Bronchial epithelial cell (primary cell): ENCODE measurements around the gene SPECC1. TPM values are rescaled to one million over a fixed set of nuclear protein-coding genes. Genes with fewer than 3 reads are reported as not detected.
A peak's percentile ranks its signal among the peaks of the same experiment; 100 is the strongest.

Experiments used
- DNase-seq: peaks from one replicate; pipeline ENCODE4 v3.0.0-alpha.2; 2010; ENCODE audit warnings: low read depth
- FAIRE-seq: peaks from 2 replicates; lab custom pipeline; 2011; peaks lifted over from hg19 to GRCh38; lab: Jason Lieb, UNC
- H3K27me3 ChIP-seq: 2 replicates; pipeline ENCODE4 v1.5.1; 2011; ENCODE audit warnings: low read length; ENCODE audit not compliant: control insufficient read depth, insufficient read depth
- H3K36me3 ChIP-seq: 2 replicates; pipeline ENCODE4 v1.5.1; 2011; ENCODE audit warnings: low read length; ENCODE audit not compliant: control insufficient read depth, insufficient read depth
- H3K4me3 ChIP-seq: 2 replicates; pipeline ENCODE4 v1.5.1; 2011; ENCODE audit warnings: mild to moderate bottlenecking, low read depth, low read length, control low read depth
- total RNA-seq: library from RNA; depleted of rRNA; stranded (reverse); fragments of >200 nt; gene quantifications from 2 replicates; pipeline ENCODE4 v1.2.1, GENCODE V29; 2014
- TF ChIP-seq, protein P1 (sequence below): IDR thresholded peaks from 2 replicates; pipeline ENCODE4 v1.5.1; 2011; ENCODE audit warnings: mild to moderate bottlenecking, moderate library complexity, low read length, control low read depth, inconsistent platforms; ENCODE audit not compliant: insufficient read depth, severe bottlenecking

Gene SPECC1
- total RNA-seq, 1 donor from 2014 or later: 57.1 TPM

DNA sequence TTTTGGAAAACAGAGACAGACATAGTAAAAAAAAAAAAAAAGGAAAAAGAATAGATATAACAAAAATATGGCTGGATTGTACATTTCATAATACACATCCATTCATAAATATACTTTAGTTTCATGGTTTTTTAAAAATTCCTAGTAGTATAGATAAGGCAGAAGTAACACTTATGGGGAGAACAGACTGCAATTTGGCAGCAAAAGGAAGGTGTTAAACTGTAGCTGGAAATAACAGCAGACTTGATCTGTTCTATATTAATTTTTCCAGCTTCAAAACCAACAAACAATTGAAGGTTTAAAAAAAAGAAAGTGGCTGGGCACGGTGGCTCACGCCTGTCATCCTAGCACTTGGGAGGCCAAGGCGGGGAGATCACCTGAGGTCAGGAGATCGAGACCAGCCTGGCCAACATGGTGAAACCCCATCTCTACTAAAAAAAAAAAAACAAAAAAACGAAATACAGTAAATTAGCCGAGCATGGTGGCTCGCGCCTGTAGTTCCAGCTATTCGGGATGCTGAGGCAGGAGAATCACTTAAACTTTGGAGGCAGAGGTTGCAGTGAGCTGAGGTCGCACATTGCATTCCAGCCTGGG lies 191.8 kb downstream of the SPECC1 start:
- FAIRE-seq (no peak), DNase-seq (no peak)
- no peak overlapping the region for H3K4me3 ChIP-seq
- TF ChIP-seq, protein P1, sequence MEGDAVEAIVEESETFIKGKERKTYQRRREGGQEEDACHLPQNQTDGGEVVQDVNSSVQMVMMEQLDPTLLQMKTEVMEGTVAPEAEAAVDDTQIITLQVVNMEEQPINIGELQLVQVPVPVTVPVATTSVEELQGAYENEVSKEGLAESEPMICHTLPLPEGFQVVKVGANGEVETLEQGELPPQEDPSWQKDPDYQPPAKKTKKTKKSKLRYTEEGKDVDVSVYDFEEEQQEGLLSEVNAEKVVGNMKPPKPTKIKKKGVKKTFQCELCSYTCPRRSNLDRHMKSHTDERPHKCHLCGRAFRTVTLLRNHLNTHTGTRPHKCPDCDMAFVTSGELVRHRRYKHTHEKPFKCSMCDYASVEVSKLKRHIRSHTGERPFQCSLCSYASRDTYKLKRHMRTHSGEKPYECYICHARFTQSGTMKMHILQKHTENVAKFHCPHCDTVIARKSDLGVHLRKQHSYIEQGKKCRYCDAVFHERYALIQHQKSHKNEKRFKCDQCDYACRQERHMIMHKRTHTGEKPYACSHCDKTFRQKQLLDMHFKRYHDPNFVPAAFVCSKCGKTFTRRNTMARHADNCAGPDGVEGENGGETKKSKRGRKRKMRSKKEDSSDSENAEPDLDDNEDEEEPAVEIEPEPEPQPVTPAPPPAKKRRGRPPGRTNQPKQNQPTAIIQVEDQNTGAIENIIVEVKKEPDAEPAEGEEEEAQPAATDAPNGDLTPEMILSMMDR: no peak
- H3K27me3 ChIP-seq: no peaks in the 10 kb centered on the region
- peaks cover 1% of the 10 kb centered on the region for H3K36me3 ChIP-seq

DNA sequence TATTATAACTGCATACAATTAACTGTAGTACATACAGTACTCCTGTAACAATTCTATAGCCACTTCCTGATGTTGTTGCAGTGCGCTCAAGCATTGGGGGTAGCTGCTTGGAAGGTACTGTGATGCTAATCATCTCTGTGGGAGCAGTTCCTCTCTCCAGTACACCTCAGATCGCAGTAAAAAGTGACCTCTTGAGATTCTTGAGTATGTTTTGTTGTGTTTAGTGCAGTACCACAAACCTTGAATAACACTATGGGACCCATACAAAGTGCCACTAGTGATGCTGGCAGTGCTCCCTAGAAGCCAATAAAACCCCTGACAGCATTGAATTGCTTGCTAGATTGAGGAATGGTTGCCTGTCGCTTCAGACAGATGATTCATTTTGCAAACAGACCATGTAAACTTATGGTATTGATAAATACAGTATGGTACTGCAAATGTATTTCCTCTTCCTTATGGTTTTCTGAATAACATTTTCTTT lies 193.0 kb downstream of the SPECC1 start:
- DNase-seq (peak; percentile 68), FAIRE-seq (no peak)
- Histone ChIP-seq H3K4me3 (no peak overlapping the region), H3K27me3 (no peaks in the 10 kb centered on the region), H3K36me3 (peaks cover 1% of the 10 kb centered on the region)
- TF ChIP-seq, protein P1: no peak

DNA sequence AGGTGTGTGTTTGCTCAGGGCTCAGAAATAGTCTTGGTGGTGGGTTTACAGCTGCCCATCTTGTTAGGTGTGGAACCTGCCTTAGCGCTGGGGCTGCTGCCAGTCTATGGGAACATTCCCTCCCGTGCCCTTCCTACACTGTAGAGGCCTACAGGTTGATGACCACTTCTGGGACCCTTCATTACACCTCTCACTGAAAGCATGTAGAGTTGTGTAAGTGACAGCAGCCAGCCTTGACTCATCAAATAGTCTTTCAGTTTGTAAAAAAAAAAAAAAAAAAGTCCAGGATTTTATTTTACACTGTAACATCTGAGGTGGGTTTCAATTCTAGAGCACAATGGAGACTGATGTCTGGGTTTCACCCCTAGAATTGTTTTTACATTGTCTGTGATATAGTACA lies 193.9 kb downstream of the SPECC1 start:
- H3K27me3 ChIP-seq: no peaks in the 10 kb centered on the region
- FAIRE-seq (no peak), DNase-seq (peak; percentile 58)
- no peak overlapping the region for H3K4me3 ChIP-seq
- TF ChIP-seq, protein P1: no peak
- peaks cover 1% of the 10 kb centered on the region for H3K36me3 ChIP-seq

DNA sequence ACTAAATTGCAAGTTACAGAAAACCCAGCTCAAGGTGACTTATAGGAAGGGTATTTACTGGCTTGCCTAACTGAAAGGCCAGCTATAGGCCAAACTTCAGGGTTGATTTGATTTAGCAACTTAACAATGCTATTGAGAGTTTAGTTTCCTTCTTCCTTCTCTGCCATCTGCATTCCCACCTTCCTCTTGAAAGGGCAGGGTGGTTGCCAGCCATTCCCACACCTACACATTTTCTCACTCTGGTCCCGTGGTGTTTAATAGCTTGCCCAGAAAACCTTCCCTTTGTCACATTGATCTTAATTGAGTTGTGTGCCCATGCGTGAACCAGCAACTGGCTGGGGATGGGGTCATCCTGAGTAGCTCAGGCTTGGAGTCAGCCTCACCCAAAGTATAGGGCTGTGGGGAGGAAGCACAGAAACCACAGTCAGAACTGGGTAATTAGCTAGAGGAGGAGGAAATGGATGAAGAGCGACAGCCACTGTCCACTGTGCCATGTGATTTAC lies 194.7 kb downstream of the SPECC1 start:
- FAIRE-seq (peak; percentile 43), DNase-seq (no peak)
- H3K4me3 ChIP-seq: no peak overlapping the region
- H3K36me3 ChIP-seq: peaks cover 1% of the 10 kb centered on the region
- H3K27me3 ChIP-seq: no peaks in the 10 kb centered on the region
- TF ChIP-seq, protein P1: no peak

DNA sequence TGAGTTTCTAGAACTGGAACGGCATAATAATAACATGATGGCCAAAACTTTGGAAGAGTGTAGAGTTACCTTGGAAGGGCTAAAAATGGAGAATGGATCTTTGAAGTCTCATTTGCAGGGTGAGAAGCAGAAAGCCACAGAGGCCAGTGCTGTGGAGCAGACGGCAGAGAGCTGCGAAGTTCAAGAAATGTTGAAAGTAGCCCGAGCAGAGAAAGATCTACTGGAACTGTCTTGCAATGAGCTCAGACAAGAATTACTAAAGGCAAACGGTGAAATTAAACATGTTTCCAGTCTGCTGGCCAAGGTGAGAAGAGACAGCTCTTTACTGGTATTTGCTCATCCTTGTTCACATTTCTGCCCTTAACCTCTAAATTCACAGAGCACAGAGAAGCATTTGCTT lies 196.4 kb downstream of the SPECC1 start:
- H3K4me3 ChIP-seq: no peak overlapping the region
- no peaks in the 10 kb centered on the region for H3K27me3 ChIP-seq
- no peak for FAIRE-seq
- TF ChIP-seq, protein P1: no peak
- peaks cover 1% of the 10 kb centered on the region for H3K36me3 ChIP-seq
- no peak for DNase-seq

- TF ChIP-seq, protein P1: no peak
- Histone ChIP-seq H3K36me3 (peaks cover 3% of the 10 kb centered on the region), H3K27me3 (no peaks in the 10 kb centered on the region), H3K4me3 (no peak overlapping the region)
- peak; percentile 75 for DNase-seq
- no peak for FAIRE-seq
Observed at GRCh38 chr17:20206068-20206467, 196.9 kb downstream of the SPECC1 start.
